CD4-positive, alpha-beta T cell treated with Interleukin-15 for 1 hour (primary cell): ENCODE results near the gene NBPF1.
"Not testable (repeated sequence)": the region's sequence is repeated elsewhere in the genome, so short reads cannot be mapped to it uniquely, and the experiment has no call there.

Source experiments
- DNase-seq: peaks from one replicate; pipeline ENCODE4 v3.0.0-alpha.2; 2020

Gene NBPF1

DNA sequence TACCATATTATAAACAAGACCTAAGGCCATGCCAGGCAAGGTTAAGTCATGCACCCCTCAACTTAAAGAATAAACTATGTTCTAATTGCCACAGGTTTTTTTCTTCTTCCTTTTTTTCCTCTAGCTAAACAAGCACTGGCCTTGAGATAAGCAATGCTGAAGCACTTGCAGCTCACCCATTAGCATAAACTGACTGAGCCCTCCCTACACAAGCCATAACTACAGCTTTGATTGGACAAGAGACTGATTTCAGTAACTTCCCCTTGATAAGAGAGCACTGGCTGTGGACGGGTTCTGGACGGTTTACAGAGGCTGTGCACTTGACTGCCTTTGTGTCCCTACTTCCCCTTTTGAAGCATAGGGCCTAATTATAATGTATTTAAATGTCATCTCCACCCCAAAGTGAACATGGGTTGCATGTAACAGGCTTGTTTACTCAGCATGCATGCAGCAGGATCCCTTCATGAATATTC lies 72.9 kb downstream of the NBPF1 start:
- DNase-seq: not testable (repeated sequence)

- not testable (repeated sequence) for DNase-seq
These were observed 75.8 kb downstream of the NBPF1 start for GRCh38 chr1:16537528-16537927.

- not testable (repeated sequence) for DNase-seq
These were observed 76.6 kb downstream of the NBPF1 start for GRCh38 chr1:16536796-16537195.

GRCh38 chr1:16535898-16536297 lies 77.5 kb downstream of the NBPF1 start:
- DNase-seq: not testable (repeated sequence)

DNA sequence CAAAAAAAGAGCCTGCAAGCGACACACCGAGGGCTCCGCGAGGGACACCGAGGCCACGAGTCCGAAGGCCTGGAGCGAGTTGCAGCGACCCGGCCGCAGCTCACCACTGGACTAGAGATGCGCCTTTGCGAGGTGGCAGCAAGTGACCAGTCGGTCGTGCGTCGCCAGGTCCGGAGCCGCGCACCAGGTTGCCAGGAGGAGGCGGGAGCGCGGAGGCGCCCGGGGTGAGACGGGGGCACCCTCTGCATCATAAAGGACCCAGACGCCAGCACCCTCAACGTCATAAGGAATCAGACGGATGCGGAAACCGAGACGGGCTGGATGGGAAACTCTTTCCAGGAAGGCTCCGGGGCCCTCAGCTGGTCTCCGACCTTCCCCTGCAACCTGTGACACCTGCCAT lies 77.9 kb downstream of the NBPF1 start:
- not testable (repeated sequence) for DNase-seq

DNA sequence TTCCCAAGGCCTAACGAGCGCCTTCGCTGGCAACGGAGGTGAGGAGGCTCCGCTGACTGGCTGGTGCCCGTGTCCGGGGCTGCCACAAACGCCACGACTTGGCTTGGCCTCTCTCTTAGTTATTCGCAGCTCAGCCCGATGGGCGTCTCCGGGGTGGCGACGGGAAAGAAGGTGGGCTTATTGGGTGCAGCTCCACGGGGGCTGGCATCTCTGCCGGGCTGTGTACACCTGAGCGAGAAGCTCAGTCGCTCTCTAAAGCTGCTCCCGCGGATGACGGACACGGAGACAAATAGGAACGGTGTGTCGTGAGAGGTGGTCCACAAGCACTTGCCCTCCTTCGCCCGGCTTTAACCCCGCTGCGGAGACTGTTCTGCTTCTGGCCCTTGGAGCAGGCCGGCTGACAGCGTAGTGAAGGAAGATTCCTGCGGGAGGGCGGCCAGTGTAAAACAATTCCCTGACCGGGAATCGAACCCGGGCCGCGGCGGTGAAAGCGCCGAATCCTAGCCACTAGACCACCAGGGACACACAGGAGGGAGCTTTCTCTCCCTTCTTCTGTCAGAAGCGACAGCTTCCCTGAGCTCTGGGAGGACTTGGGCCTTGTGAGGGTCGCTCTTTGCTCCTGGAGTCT lies 78.4 kb downstream of the NBPF1 start:
- DNase-seq: not testable (repeated sequence)

DNA sequence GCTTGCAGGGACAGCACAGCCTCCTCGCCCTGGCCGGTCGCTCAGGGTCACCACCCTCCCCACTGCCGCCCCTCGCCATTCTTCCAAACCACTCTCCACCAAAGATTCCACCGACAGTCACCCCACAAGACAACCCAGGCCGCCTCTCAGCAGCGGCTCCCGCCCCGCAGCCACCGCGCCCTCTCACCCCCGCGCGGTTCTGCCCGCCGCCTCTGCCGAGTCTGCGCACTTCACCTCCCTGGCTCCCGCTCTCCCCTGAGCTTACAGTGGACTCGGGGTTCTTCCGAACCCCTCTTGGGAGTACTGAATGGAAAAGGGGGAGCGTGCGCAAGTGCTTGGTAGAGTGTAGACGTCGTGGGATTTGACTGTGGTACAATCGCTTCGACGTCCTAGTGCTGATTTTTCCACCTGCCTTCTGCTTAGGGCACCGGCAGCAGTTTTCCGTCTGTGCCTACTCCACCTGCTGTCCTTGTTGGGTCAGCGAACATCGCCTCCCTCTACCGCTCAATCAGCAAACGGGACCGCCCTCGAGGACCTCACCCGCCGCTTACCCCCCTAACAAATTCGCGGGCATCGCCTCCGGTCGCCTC lies 79.0 kb downstream of the NBPF1 start:
- DNase-seq: not testable (repeated sequence)

GRCh38 chr1:16532235-16532991 lies 81.0 kb downstream of the NBPF1 start:
- not testable (repeated sequence) for DNase-seq

GRCh38 chr1:16528338-16528737 lies 85.0 kb downstream of the NBPF1 start:
- DNase-seq: not testable (repeated sequence)

DNA sequence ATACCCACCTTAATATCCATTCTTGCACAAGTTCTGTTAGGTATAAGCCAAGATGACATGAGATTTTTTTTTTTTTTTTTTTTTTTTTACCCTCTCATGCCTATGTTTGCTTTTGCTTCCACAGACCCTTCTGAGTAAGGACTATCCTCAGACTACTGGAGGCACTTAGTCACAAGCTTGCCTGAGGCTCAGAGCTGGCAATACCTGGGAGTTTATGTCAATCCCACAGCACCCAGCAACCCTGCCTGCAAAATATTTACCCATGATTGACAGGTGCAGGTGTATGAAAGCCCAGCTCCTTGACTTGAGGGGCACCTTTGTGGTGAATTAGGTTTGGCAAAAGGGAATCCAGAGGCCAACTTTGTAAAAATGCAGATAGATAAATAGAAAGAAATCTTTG lies 87.6 kb downstream of the NBPF1 start:
- DNase-seq: not testable (repeated sequence)

DNA sequence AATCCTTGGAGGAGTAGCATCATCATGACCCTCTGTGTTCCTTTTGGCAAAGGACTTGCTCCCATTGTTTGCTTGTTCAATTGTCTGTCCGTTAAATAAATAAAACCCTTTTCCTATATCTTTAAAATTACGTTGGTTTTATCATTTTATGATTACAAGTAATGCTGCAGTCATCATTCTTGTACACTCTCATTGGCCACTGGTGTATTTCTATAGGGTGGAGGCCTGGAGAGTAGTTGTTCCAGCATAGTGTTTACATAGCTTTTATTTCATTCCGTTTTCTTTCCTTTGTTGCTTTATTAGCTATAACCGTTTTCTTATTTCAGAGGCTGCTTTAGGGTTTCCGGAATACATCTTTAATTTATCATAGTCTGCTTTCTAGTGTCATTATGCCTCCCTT lies 91.7 kb downstream of the NBPF1 start:
- DNase-seq: not testable (repeated sequence)

- no peak for DNase-seq
These were observed 92.1 kb downstream of the NBPF1 start for GRCh38 chr1:16521288-16521583.

- DNase-seq: not testable (repeated sequence)
These were observed 92.7 kb downstream of the NBPF1 start for GRCh38 chr1:16520435-16521287.

DNA sequence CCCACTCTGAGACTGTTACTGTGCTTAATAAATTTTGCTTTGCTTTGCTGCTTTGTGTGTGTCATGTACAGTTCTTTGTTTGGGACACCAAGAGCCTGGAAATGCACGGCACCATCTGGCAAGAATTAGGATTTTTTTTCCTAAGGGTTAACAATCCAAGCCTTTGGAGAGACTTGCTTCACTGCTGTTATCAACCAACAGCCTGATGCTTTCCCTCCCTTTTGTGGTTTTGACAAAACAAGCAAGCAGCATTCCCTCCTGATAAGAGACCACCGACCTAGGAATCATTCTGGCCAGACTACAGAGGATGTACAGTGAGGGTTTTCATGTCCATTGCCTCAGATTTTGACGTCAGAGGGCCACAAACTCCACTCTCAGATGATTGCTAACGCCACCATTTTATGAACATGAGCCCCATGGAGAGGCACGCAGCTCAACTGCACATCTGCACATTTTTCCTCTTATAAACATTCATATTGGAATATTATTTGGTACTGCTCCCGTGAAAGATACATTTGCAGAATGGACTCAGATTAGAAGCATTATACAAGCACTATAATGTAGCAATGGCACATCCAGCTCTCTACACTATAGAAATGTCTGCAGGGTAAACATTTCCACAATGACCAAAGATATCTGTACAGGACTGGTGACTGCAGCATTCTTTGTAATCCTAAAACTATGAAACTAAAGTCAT lies 94.0 kb downstream of the NBPF1 start:
- DNase-seq: not testable (repeated sequence)

DNA sequence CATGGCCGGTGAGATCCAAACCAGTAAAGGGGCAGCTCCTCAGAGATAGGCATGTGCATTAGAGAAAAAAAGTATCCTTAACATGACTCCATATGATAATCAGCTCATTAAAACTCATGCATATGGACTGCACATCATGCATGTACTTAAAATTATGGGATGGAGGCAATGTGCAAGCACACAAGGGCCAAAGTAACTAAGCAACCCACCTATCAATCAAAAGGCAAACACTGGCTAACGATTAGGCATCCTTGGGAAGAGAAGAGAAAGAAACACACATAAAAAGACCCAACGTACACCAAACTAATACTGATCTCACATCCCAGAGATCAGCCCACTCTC lies 94.5 kb downstream of the NBPF1 start:
- not testable (repeated sequence) for DNase-seq

DNA sequence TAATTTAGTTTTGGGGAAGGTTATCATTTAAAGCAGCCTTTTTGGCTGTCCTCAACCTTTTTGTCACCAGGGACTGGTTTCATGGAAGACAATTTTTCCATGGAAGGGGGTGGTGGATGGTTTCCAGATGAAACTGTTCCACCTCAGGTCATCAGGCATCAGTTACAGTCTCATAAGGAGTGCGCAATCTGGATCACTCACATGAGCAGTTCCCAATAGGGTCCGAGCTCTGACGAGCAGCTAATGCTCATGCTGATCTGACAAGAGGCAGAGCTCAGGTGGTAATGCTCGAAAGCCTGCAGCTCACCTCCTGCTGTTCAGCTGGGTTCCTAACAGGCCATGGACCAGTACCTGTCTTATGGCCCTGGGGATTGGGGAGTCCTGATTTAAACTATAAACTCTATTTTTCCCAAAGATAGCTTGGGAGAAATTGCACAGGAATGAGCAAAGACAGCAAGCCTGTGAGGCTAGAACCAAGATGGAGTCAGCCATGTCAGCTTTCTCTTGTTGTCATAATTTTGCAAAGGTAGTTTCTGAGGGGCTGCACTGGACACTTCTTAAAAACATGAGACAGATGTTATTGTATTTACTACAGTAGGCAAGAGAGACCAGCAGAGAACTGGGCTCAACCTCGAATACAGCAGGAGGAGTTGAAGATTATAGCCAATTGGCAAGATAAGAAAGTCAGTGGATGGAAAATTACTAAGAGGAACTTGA lies 96.5 kb downstream of the NBPF1 start:
- not testable (repeated sequence) for DNase-seq

- peak; percentile 80 for DNase-seq
These were observed 99.0 kb downstream of the NBPF1 start, which contains the start of gene RNU1-1 for GRCh38 chr1:16514107-16515055. RNU1-1 (minus strand) TSS chr1:16514285.

DNA sequence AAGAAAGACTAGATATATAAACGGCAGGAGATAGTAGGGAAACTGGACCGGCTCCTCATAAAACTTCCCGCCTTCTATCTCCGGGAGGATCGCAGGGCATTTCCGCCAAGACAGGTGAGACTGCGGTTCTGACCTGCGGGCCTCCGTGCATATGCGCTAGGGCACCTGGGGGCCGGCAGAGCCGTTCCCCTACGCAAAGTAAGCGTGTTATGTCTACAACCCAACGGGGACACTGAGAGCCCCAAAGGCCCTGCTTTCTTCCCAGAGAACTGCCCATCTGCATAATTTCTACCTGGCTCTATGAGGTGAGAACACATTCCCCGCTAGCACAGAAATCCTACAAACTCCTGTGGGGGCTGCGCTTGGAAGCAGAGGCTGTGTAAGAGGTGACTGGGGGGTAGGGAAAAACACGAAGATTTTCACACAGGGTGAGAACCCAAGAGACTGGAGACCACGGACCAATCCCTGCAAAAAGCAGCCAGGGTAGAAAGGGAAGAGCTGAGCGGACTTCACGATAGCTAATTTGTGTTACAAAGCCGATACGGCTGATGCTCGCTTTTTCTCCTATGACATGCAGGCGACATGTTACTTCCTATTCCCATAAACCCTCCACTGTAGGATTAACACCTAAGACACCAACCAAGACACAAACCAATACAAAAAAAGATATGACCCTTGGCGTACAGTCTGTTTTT lies 99.8 kb downstream of the NBPF1 start:
- DNase-seq: peak; percentile 78

- DNase-seq: not testable (repeated sequence)
These were observed 100.5 kb downstream of the NBPF1 start for GRCh38 chr1:16512624-16513411.
